ENCODE measurements around the gene CAPS. TPM values are rescaled to one million over a fixed set of nuclear protein-coding genes. Genes with fewer than 3 reads are reported as not detected.

The CAPS gene
- total RNA-seq, 1 donor from 2014 or later: 21.6 TPM

GRCh38 chr19:5915782-5916165 lies 1.7 kb downstream of the CAPS start:
- CTCF ChIA-PET: no interaction called here
- ATAC-seq (ENCODE audit: low read depth): no peak
- H3K27ac Mint-ChIP-seq: no peak overlapping the region
- POLR2A ChIA-PET: no interaction called here
- H3K36me3 Mint-ChIP-seq (ENCODE audit: low read depth): peaks cover 53% of the 10 kb centered on the region
- no peaks in the 10 kb centered on the region for H3K4me1 Mint-ChIP-seq
- H3K9me3 Mint-ChIP-seq: no peaks in the 10 kb centered on the region
- intact Hi-C loops (cut with micrococcal nuclease): no loop called here
- TF ChIP-seq CTCF (IDR thresholded peaks at IDR 0.05): no peak
- DNase-seq: no peak
- no peak overlapping the region for H3K4me3 Mint-ChIP-seq
- no peaks in the 10 kb centered on the region for H3K27me3 Mint-ChIP-seq

- ATAC-seq (ENCODE audit: low read depth): no peak
- Mint-ChIP-seq H3K36me3 (ENCODE audit: low read depth) (peaks cover 56% of the 10 kb centered on the region), H3K27me3 (no peaks in the 10 kb centered on the region), H3K4me3 (no peak overlapping the region), H3K27ac (no peak overlapping the region), H3K4me1 (no peaks in the 10 kb centered on the region), H3K9me3 (no peaks in the 10 kb centered on the region)
- TF ChIP-seq CTCF (IDR thresholded peaks at IDR 0.05): no peak
- DNase-seq: no peak
- intact Hi-C loops (cut with micrococcal nuclease): no loop called here
- ChIA-PET POLR2A (no interaction called here), CTCF (no interaction called here)
Observed at GRCh38 chr19:5916181-5916708, 2.2 kb downstream of the CAPS start.

GRCh38 chr19:5917431-5918107 lies 3.5 kb downstream of the CAPS start:
- ATAC-seq (ENCODE audit: low read depth) (no peak), DNase-seq (no peak)
- ChIA-PET POLR2A (no interaction called here), CTCF (no interaction called here)
- Mint-ChIP-seq H3K4me3 (no peak overlapping the region), H3K9me3 (no peaks in the 10 kb centered on the region), H3K36me3 (ENCODE audit: low read depth) (peaks cover 68% of the 10 kb centered on the region), H3K27ac (no peak overlapping the region), H3K27me3 (no peaks in the 10 kb centered on the region), H3K4me1 (no peaks in the 10 kb centered on the region)
- intact Hi-C loops (cut with micrococcal nuclease): no loop called here
- TF ChIP-seq CTCF (IDR thresholded peaks at IDR 0.05): no peak

- intact Hi-C loops (cut with micrococcal nuclease): no loop called here
- H3K27me3 Mint-ChIP-seq: no peaks in the 10 kb centered on the region
- H3K4me1 Mint-ChIP-seq: no peaks in the 10 kb centered on the region
- ChIA-PET CTCF (no interaction called here), POLR2A (no interaction called here)
- DNase-seq: no peak
- TF ChIP-seq CTCF (IDR thresholded peaks at IDR 0.05): no peak
- no peaks in the 10 kb centered on the region for H3K9me3 Mint-ChIP-seq
- no peak overlapping the region for H3K27ac Mint-ChIP-seq
- H3K4me3 Mint-ChIP-seq: no peak overlapping the region
- peaks cover 74% of the 10 kb centered on the region for H3K36me3 Mint-ChIP-seq (ENCODE audit: low read depth)
- no peak for ATAC-seq (ENCODE audit: low read depth)
Observed at GRCh38 chr19:5918463-5919079, 4.5 kb downstream of the CAPS start.

GRCh38 chr19:5921516-5922160 lies 7.6 kb downstream of the CAPS start:
- POLR2A ChIA-PET: no interaction called here
- peaks cover 87% of the 10 kb centered on the region for H3K36me3 Mint-ChIP-seq (ENCODE audit: low read depth)
- H3K27ac Mint-ChIP-seq: no peak overlapping the region

More at GRCh38 chr19:5921516-5922160, 7.6 kb downstream of the CAPS start:
- no peak for TF ChIP-seq CTCF (IDR thresholded peaks at IDR 0.05)
- CTCF ChIA-PET: no interaction called here
- Mint-ChIP-seq H3K4me1 (no peaks in the 10 kb centered on the region), H3K27me3 (no peaks in the 10 kb centered on the region), H3K9me3 (no peaks in the 10 kb centered on the region), H3K4me3 (no peak overlapping the region)
- ATAC-seq (ENCODE audit: low read depth): no peak
- no peak for DNase-seq
- intact Hi-C loops (cut with micrococcal nuclease): no loop called here

All from activated B cell treated with CpG ODN at 0.5 μM for 24 hours (primary cell).